ENCODE data around the gene VANGL2.

The VANGL2 gene

GRCh38 chr1:160465123-160465522, 64.8 kb downstream of the VANGL2 start:
- DNase-seq: no peak

- DNase-seq: no peak
These were observed 66.6 kb downstream of the VANGL2 start for GRCh38 chr1:160466961-160467360.

GRCh38 chr1:160467576-160467975, 67.2 kb downstream of the VANGL2 start:
- no peak for DNase-seq

- DNase-seq: no peak
These were observed 70.9 kb downstream of the VANGL2 start for GRCh38 chr1:160471253-160471652.

DNA sequence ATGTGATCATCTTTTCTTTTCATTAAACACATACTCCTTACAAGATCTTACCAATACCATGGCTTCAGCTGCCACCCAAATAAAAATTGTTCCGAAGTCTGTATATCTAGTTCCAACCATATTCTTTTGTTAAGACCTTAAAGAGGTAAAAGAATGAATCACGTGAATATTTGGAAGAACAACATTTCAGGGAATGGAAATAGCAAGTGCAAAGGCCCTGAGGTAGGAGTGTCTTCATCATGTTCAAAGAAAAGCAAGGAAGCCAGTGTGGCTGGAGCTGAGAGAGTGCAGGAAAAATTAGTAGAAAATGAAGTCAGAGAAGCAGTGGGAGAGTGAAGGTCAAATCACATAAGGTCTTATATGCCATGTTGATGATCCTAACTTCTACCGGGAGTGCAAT, 71.7 kb downstream of the VANGL2 start:
- DNase-seq: no peak

DNA sequence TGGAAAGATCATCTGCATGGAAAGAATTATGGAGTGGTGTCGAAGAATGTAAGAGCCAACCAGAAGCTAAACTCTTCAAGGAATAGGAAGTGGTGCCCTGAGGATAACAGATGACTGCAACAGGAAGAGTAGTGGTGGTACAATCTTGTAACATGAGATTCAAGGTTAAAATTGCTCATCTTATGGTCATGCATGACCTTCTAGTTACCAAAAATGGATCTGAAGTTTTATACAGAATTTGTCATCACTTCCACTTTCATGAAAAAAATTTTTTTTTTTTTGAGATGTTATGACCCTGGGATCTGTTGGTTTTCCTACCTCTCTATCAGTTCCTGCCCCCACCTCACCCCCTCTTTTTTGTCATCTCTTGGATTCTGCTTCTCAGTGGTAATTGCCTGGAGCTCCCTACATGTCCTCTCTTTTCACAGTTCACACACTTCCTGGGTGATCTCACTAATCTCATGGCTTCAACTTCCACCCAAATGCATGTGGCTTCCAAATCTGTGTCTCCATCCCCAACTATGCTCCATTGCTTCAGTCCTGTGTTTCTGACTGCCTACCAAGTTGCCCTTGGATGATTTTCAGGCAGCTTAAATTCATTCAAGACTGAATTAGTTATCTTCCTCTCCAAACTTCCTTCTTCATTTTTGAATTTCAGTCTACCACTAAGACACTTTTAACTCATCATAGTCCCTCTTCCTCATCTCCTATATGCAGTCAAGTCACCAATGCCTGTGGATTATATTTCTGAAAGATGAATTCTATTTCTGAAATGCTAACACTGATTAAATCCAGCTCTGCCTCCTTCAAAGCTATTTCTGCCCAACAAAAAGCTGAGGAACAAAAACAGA, 74.3 kb downstream of the VANGL2 start:
- DNase-seq: no peak
